ENCODE results near the gene PDE3B.

The PDE3B gene

GRCh38 chr11:14902650-14903350 lies 259.2 kb downstream of the PDE3B start:
- H3K4me3 ChIP-seq (ENCODE audit: low read depth, low read length), result no peak overlapping the region
- no peaks in the 10 kb centered on the region for H3K9me3 ChIP-seq
- DNase-seq, result no peak
- no peaks in the 10 kb centered on the region for H3K4me1 ChIP-seq
- H3K27me3 ChIP-seq, result no peaks in the 10 kb centered on the region
- H3K36me3 ChIP-seq, result no peaks in the 10 kb centered on the region
- TF ChIP-seq CTCF (IDR thresholded peaks at IDR 0.05; ENCODE audit: low read depth, low read length), result no peak

GRCh38 chr11:14904745-14905103 lies 261.1 kb downstream of the PDE3B start:
- H3K9me3 ChIP-seq, result no peaks in the 10 kb centered on the region
- TF ChIP-seq CTCF (IDR thresholded peaks at IDR 0.05; ENCODE audit: low read depth, low read length), result no peak
- H3K4me3 ChIP-seq (ENCODE audit: low read depth, low read length), result no peak overlapping the region
- H3K36me3 ChIP-seq, result no peaks in the 10 kb centered on the region
- DNase-seq, result no peak
- H3K4me1 ChIP-seq, result no peaks in the 10 kb centered on the region
- no peaks in the 10 kb centered on the region for H3K27me3 ChIP-seq

- no peak for TF ChIP-seq CTCF (IDR thresholded peaks at IDR 0.05; ENCODE audit: low read depth, low read length)
- Histone ChIP-seq H3K9me3 (no peaks in the 10 kb centered on the region), H3K27me3 (no peaks in the 10 kb centered on the region), H3K4me1 (no peaks in the 10 kb centered on the region), H3K36me3 (no peaks in the 10 kb centered on the region), H3K4me3 (ENCODE audit: low read depth, low read length) (no peak overlapping the region)
- no peak for DNase-seq
Observed at GRCh38 chr11:14905104-14906033, 261.8 kb downstream of the PDE3B start.

GRCh38 chr11:14906578-14906977 lies 263.0 kb downstream of the PDE3B start:
- Histone ChIP-seq H3K36me3 (no peaks in the 10 kb centered on the region), H3K4me3 (ENCODE audit: low read depth, low read length) (no peak overlapping the region), H3K27me3 (no peaks in the 10 kb centered on the region), H3K4me1 (no peaks in the 10 kb centered on the region), H3K9me3 (no peaks in the 10 kb centered on the region)
- no peak for TF ChIP-seq CTCF (IDR thresholded peaks at IDR 0.05; ENCODE audit: low read depth, low read length)
- no peak for DNase-seq

GRCh38 chr11:14906993-14907392 lies 263.4 kb downstream of the PDE3B start:
- TF ChIP-seq CTCF (IDR thresholded peaks at IDR 0.05; ENCODE audit: low read depth, low read length), result no peak
- no peak for DNase-seq
- no peaks in the 10 kb centered on the region for H3K4me1 ChIP-seq
- H3K27me3 ChIP-seq, result no peaks in the 10 kb centered on the region
- H3K9me3 ChIP-seq, result no peaks in the 10 kb centered on the region
- H3K4me3 ChIP-seq (ENCODE audit: low read depth, low read length), result no peak overlapping the region
- no peaks in the 10 kb centered on the region for H3K36me3 ChIP-seq

Measured in BE2C (cell line).